Ovary (tissue), 3 donors: ENCODE data around the gene GTF2F1.

ENCODE experiments used
- CTCF ChIP-seq, 3 donors: fragments of 450-650 bp in 2 of 3; fragments of 200-600 bp in 1 of 3; IDR thresholded peaks; one replicate each; pipeline versions ENCODE4 v1.5.1 to v1.8.0; 2016 to 2022; ENCODE audit warnings: antibody characterized with exemption in 3 of 3, mild to moderate bottlenecking in 1 of 3
- EP300 ChIP-seq: sonication (generic); formaldehyde crosslinking; IDR thresholded peaks from one replicate; pipeline ENCODE4 v1.6.1; 2017; ENCODE audit warnings: antibody characterized with exemption
- POLR2A ChIP-seq: fragments of 450-650 bp; IDR thresholded peaks from one replicate; pipeline ENCODE4 v1.6.1; 2017; ENCODE audit warnings: antibody characterized with exemption, mild to moderate bottlenecking, moderate library complexity
- donor health status: DM: no; HTN: no; CAD: no.

- TF ChIP-seq CTCF (IDR thresholded peaks at IDR 0.05) (no peak), EP300 (no peak), POLR2A (no peak)
Measured at GRCh38 chr19:6350688-6351087, 42.3 kb downstream of the GTF2F1 start.
